ENCODE results near the gene GPR37L1. TPM values are rescaled to one million over a fixed set of nuclear protein-coding genes. Genes with fewer than 3 reads are reported as not detected.

The GPR37L1 gene
- total RNA-seq, 6 experiments from 2014 or later, result 0.12 to 0.49 (median 0.12) TPM; not detected in 2

DNA sequence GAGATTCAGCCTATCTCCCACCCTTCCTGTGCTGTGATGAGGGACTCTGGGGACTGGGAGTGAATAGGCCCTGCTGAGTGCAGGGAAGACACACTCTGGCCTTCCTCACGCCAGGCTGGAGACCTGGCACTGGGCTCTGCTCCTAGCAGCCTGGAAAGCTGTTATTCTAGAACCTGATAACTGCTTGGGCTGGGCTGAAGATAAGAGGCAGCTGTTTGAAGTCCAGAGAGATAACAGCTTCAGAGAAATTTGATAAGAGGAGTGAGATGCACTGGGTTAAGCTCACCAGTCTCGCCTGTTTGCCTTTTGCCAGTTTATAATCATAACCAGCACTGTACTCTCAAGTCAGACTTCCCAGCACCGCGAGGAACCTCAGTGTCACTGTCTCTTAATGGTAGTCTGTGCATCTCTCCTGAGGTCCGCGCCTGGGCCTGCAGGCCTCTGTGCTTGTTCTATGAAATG lies 46.6 kb upstream of the GPR37L1 start:
- no peaks in the 10 kb centered on the region for H3K36me3 ChIP-seq
- H3K4me3 ChIP-seq, result no peak overlapping the region
- DNase-seq (no peak), ATAC-seq (peak in 2 of 4 donors; percentile 49 to 60)
- H3K27me3 ChIP-seq, result no peaks in the 10 kb centered on the region
- WGBS (ENCODE audit: insufficient coverage, low coverage, low lambda C conversion rate, missing lambda C conversion rate), result 100% methylated on average over 3 of the region's 6 CpGs
- TF ChIP-seq, protein P1, sequence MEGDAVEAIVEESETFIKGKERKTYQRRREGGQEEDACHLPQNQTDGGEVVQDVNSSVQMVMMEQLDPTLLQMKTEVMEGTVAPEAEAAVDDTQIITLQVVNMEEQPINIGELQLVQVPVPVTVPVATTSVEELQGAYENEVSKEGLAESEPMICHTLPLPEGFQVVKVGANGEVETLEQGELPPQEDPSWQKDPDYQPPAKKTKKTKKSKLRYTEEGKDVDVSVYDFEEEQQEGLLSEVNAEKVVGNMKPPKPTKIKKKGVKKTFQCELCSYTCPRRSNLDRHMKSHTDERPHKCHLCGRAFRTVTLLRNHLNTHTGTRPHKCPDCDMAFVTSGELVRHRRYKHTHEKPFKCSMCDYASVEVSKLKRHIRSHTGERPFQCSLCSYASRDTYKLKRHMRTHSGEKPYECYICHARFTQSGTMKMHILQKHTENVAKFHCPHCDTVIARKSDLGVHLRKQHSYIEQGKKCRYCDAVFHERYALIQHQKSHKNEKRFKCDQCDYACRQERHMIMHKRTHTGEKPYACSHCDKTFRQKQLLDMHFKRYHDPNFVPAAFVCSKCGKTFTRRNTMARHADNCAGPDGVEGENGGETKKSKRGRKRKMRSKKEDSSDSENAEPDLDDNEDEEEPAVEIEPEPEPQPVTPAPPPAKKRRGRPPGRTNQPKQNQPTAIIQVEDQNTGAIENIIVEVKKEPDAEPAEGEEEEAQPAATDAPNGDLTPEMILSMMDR (IDR thresholded peaks at IDR 0.05), result no peak
- no peak for TF ChIP-seq POLR2A (IDR thresholded peaks at IDR 0.05)
- H3K4me1 ChIP-seq, result peaks cover 0 to 4% (median 0%) of the 10 kb centered on the region in 4 donors
- intact Hi-C loops (cut with DNase I), result no loop called here
- no peak overlapping the region for H3K27ac ChIP-seq
- H3K9me3 ChIP-seq, result no peaks in the 10 kb centered on the region

DNA sequence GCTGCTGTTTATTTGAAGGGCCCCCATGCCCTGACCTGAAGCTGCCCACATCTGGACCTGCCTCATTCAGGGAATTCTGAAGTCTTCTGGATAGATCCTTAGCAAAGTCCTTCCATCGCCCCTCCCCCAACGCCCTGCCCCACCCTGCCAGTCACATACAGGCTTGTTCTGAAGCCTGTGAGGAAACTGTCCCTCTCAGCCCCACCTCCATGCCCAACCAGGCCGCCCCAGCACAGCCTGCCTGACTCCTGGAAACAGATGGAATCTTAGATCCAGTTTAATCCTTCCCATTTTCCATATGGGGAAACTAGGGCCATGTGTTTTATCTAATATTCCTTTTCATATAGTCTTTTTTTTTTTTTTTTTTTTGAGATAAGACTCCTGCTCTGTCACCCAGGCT lies 44.5 kb upstream of the GPR37L1 start:
- no peaks in the 10 kb centered on the region for H3K36me3 ChIP-seq
- whole genome bisulfite sequencing (ENCODE audit: insufficient coverage, low coverage, low lambda C conversion rate, missing lambda C conversion rate), result 88% methylated on average over 1 of the region's 3 CpGs
- H3K4me3 ChIP-seq, result no peak overlapping the region
- intact Hi-C loops (cut with DNase I), result no loop called here
- ATAC-seq, result no peak
- no peaks in the 10 kb centered on the region for H3K9me3 ChIP-seq
- peaks cover 0 to 4% (median 0%) of the 10 kb centered on the region in 4 donors for H3K4me1 ChIP-seq
- TF ChIP-seq, protein P1 (IDR thresholded peaks at IDR 0.05), result no peak
- TF ChIP-seq POLR2A (IDR thresholded peaks at IDR 0.05), result no peak
- H3K27me3 ChIP-seq, result no peaks in the 10 kb centered on the region
- DNase-seq, result no peak
- no peak overlapping the region for H3K27ac ChIP-seq

DNA sequence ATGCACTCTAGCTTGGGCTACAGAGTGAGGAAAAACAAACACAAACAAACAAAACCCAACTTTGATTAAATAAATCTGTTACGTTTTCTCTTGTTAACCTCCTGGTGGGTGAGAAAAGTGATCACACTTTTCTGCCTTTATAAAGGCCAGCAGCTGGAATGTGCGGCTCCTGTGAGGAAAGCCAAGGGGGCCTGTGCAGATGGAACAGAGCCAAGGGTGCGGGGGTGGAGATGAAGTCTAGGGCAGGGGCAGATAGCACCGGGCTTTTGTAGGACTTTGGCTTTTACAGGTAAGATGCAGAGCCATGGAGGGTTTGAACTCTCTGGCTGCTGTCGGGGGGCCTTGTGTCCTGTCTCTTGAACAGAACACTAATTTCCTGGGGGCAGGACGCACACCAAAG lies 40.7 kb upstream of the GPR37L1 start:
- Histone ChIP-seq H3K4me1 (no peaks in the 10 kb centered on the region), H3K9me3 (no peaks in the 10 kb centered on the region), H3K27ac (no peak overlapping the region), H3K4me3 (no peak overlapping the region), H3K36me3 (no peaks in the 10 kb centered on the region), H3K27me3 (no peaks in the 10 kb centered on the region)
- 36% methylated on average over 3 of the region's 6 CpGs for WGBS (ENCODE audit: insufficient coverage, low coverage, low lambda C conversion rate, missing lambda C conversion rate)
- TF ChIP-seq POLR2A (IDR thresholded peaks at IDR 0.05), result no peak
- DNase-seq (peak in 1 of 3 donors; percentile 34), ATAC-seq (peak in 1 of 4 donors; percentile 15)
- intact Hi-C loops (cut with DNase I), result no loop called here

DNA sequence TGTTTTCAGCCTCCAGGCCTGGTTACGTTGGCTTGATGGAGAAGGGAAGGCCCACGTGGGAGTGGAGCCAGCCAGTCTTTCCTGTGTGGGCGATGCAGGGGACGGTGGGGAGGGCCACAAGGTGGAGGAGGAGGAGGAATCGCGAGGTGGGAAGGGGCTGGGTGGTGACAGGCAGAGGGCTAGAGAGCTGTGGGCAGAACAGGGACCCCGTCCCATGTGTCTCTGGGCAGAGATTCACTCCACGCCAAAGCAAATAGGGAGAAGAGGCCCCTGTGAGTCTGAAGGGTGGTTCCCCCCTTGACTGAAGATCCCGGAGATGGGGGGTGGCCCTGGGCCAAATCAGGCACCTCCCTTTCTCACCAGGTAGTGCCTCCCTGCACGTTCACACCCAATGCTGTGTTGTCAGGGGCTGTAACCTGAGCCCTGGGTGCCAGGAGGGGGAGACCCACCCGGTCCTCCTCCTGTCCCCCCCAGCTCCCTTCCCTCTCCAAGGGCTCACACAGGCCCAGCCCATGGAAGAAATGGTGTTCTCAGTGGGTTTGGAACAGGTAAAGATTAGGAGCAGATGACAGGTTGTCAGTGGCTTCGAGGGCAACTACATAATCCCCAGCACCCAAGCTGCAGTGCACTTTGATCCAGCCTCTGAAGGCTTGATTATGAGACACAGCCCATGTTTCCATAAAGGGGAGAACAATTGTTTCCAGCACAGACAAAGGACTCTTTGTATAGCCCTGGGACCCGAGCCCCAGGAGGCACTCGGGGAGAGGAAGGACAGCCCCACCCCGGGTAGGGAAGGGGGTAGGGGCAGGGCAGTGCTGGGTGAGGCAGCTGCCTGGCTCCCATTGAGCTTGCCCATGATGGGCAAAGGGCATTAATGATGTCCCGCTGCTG lies 37.7 kb upstream of the GPR37L1 start:
- no peaks in the 10 kb centered on the region for H3K27me3 ChIP-seq
- ATAC-seq (peak in 3 of 4 donors; percentile 16 to 54 (median 51)), DNase-seq (no peak)
- no peak overlapping the region for H3K4me3 ChIP-seq
- intact Hi-C loops (cut with DNase I), result no loop called here
- no peaks in the 10 kb centered on the region for H3K4me1 ChIP-seq
- H3K9me3 ChIP-seq, result no peaks in the 10 kb centered on the region
- WGBS (ENCODE audit: insufficient coverage, low coverage, low lambda C conversion rate, missing lambda C conversion rate), result 48% methylated on average over 5 of the region's 16 CpGs
- no peak for TF ChIP-seq POLR2A (IDR thresholded peaks at IDR 0.05)
- H3K36me3 ChIP-seq, result no peaks in the 10 kb centered on the region
- no peak overlapping the region for H3K27ac ChIP-seq

DNA sequence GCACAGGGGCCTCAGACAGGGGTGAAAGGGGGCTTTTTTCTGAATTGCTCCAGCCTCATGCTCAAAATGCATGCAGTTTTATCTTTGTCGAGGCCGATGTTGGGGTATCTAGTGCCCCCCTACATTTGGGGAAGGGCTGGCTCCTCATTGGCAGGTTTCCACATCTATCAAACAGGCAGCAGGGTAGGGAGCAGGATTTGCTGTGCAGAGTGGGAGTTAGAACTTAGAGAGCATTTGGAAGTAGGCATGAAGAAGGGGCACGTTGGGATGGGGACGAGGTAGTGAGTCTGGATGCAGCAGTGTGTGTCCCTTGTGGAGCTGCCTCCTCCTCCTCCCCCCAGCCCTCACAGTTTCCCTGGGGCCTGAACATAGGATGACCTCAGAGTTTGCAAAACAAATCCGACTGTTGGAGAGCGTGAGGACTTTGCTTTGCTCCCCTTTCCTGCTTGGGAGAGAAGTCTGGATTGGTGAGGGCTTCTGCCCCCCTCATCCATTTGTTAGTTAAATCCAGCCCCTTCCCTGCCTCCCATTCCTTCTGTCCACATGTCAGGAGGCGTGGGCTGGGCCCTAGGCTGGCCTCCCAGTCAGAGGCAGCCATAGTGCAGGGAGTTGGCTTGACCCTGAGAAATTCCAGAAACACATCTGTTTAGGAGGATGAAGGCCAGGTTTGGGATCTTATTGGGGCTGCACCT lies 36.9 kb upstream of the GPR37L1 start:
- Histone ChIP-seq H3K4me1 (no peaks in the 10 kb centered on the region), H3K4me3 (no peak overlapping the region), H3K27ac (no peak overlapping the region), H3K9me3 (no peaks in the 10 kb centered on the region), H3K27me3 (no peaks in the 10 kb centered on the region), H3K36me3 (no peaks in the 10 kb centered on the region)
- DNase-seq (no peak), ATAC-seq (peak in 3 of 4 donors; percentile 31 to 77 (median 45))
- intact Hi-C loops (cut with DNase I), result no loop called here
- WGBS (ENCODE audit: insufficient coverage, low coverage, low lambda C conversion rate, missing lambda C conversion rate), result 60% methylated on average over 3 of the region's 7 CpGs
- TF ChIP-seq, protein P1 (IDR thresholded peaks at IDR 0.05), result no peak
- no peak for TF ChIP-seq POLR2A (IDR thresholded peaks at IDR 0.05)

Measured in right lobe of liver (tissue), 6 donors.